Superior temporal gyrus (tissue), 1 donor: ENCODE results near the gene CD151.

ENCODE experiments used
- DNase-seq: peaks from one replicate; pipeline ENCODE4 v3.0.0-alpha.2; 2016; ENCODE audit errors: extremely low spot score

The CD151 gene

DNA sequence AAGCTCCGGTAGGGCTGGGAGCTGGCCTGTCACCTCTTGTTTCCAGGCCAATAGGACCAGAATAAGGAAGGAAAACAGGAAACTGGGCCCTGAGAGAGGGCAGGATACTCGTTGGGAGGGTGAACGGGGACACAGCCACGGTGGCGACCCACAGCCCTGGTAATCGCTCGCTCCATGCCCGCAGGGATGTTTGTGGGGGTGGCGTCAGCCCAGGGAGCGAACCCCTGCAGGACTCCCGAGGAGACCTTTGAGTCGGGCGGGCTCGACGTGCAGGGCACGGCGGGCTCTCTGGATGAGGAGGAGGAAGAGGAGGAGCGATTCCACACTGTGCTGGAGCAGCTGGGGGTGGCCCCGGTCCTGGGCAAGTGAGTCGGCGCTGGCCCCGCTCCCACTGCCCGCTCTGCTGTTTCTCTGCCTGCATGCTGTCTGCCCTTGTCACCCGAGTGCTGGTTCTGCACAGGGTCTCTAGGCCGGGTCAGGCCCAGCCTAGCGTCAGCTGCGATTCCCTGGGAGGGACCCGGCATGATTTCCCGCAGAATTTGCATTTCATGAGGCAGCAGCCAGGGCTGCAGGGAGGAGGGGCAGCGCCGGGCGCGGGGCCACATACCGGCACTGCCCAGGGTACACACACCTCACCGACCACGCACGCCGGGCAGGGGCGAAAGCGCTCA is 3.4 kb upstream of the CD151 start:
- DNase-seq = no peak

DNA sequence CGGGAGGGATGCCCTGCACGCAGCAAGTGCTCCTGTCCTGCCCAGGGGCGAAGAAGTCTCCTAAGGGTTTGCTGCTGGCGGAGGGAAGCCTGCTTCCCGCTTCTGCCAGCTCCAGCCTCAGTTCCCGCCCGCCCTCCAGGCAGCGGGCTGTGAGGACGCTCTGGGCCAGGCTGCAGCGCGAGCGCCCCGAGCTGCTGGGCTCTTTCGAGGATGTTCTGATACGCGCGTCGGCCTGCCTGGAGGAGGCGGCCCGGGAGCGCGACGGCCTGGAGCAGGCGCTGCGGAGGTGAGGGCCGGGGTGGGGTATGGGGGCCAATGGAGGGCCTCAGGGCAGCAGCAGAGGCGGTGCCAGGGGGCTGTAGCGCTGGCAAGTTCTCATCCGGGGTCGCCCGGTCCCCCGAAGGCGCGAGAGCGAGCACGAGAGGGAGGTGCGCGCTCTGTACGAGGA is 2.9 kb upstream of the CD151 start:
- no peak for DNase-seq

DNA sequence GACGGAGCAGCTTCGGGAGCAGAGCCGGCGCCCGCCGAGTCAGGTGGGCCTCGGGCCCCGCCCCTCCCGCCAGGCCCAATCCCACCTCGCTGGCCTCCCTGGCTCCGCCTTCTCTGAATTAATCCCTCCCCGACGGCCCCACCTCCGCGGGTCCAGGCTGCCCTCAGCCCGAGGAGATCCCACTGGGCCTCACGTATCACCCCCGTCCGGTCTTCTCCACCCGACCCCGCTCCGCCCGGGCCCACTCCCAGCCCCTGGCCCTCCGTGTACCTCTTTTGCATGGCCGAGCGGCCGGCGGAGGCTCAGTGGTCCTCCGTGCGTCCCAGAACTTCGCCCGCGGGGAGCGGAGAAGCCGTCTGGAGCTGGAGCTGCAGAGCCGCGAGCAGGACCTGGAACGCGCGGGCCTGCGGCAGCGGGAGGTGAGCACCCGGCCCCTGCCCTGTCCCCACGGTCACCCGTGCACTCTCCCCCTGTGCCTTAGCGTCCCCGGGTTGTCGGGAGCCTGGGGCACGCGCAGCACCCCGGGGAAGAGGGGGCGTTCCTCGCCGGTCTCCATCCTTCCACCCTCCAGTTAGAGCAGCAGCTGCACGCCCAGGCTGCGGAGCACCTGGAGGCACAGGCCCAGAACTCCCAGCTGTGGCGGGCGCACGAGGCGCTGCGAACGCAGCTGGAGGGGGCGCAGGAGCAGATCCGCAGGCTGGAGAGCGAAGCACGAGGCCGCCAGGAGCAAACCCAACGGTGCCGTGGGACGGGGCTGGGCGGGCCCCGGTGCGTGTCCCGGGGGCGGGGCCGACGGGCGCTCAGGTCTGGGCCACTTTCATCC is 2.2 kb upstream of the CD151 start:
- no peak for DNase-seq

- DNase-seq = no peak
Observed at GRCh38 chr11:831118-831864, 1.5 kb upstream of the CD151 start.

- no peak for DNase-seq
Observed at GRCh38 chr11:831961-832528, 707 bp upstream of the CD151 start.

DNA sequence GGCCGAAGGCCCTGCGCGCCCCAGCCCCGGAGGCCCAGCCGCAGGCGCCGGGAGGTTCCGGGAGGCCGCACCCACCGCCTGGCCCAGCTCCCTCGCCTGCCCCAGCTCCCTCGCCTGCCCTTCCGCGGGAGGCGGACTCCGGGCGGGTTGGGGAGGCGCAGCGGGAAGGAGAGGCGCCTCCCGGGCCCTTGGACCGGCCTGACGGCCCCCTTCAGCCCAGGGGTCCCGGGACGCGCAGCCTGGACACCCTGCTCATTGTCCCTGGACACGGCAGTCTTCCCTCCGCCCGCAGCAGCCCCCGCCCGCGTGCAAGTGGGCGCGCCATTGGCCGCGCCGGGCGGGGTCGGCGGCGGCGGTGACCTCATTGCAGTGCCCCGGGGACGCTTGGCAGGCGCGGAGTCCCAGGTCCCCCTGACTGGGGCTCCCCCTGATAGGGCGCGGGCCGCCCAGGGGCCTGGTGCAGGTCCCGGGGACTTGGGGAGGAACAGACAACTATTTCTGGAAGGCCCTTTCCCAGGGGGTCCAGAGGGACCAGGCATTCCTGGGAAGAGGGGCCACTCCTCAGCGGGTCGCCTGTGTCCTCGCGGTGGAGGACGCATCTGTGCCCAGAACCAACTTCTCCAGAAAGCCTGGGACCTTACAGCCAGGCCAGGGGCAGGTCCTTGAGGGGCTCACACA is 501 bp downstream of the CD151 start:
- DNase-seq = no peak

- DNase-seq = no peak
Observed at GRCh38 chr11:833849-834311, 1.1 kb downstream of the CD151 start.

GRCh38 chr11:834371-835316 is 1.9 kb downstream of the CD151 start:
- no peak for DNase-seq

- DNase-seq = no peak
Observed at GRCh38 chr11:836274-836673, 3.5 kb downstream of the CD151 start.

- no peak for DNase-seq
Observed at GRCh38 chr11:836700-837099, 3.9 kb downstream of the CD151 start.

- no peak for DNase-seq
Observed at GRCh38 chr11:837189-837989, 4.6 kb downstream of the CD151 start.

- DNase-seq = no peak
Observed at GRCh38 chr11:837990-838307, 5.2 kb downstream of the CD151 start.

- DNase-seq = no peak
Observed at GRCh38 chr11:838441-839279, 5.9 kb downstream of the CD151 start.

GRCh38 chr11:839280-839623 is 6.5 kb downstream of the CD151 start:
- DNase-seq = no peak

GRCh38 chr11:839875-840617 is 7.3 kb downstream of the CD151 start:
- no peak for DNase-seq

GRCh38 chr11:841981-842369 is 9.2 kb downstream of the CD151 start:
- no peak for DNase-seq

GRCh38 chr11:842370-843002 is 9.7 kb downstream of the CD151 start, which contains the start of the genes POLR2L and TSPAN4:
Gene POLR2L, minus strand, starts transcription at chr11:842529. Its CDS starts 21 bp downstream, at chr11:842508.
Gene TSPAN4, plus strand, starts transcription at chr11:842852. Its CDS starts 7,453 bp downstream, at chr11:850305.
- peak; percentile 83 for DNase-seq
